ENCODE data around the gene SPTLC1.

SPTLC1 gene

DNA sequence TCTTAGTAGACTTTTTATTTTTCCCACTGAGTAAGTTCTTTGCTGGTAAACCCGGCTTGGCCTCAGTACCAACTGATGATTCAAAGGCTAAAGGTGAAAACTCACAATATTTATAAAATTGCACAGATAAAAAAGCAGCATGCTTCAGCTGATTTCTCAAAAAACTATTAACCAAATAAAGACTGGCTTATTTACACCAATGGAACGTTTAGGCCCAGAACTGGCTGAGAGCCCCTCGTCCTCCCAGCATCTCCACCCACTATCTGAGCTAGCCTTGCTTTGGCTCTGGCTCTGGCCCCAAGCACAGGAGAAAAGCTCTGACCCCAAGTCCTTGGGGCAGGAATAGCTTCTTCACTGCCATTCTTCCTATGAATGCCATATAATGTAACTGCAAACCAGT lies 68.5 kb downstream of the SPTLC1 start:
- H3K4me3 ChIP-seq (ENCODE audit: low read depth, low read length), result no peak overlapping the region
- no peak for DNase-seq (ENCODE audit: low read depth)
- TF ChIP-seq POLR2A (IDR thresholded peaks at IDR 0.05; ENCODE audit: extremely low read depth, insufficient read length), result no peak
- TF ChIP-seq, protein P1, sequence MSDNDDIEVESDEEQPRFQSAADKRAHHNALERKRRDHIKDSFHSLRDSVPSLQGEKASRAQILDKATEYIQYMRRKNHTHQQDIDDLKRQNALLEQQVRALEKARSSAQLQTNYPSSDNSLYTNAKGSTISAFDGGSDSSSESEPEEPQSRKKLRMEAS (IDR thresholded peaks at IDR 0.05; ENCODE audit: low read depth, low read length), result no peak
- TF ChIP-seq, protein P2, sequence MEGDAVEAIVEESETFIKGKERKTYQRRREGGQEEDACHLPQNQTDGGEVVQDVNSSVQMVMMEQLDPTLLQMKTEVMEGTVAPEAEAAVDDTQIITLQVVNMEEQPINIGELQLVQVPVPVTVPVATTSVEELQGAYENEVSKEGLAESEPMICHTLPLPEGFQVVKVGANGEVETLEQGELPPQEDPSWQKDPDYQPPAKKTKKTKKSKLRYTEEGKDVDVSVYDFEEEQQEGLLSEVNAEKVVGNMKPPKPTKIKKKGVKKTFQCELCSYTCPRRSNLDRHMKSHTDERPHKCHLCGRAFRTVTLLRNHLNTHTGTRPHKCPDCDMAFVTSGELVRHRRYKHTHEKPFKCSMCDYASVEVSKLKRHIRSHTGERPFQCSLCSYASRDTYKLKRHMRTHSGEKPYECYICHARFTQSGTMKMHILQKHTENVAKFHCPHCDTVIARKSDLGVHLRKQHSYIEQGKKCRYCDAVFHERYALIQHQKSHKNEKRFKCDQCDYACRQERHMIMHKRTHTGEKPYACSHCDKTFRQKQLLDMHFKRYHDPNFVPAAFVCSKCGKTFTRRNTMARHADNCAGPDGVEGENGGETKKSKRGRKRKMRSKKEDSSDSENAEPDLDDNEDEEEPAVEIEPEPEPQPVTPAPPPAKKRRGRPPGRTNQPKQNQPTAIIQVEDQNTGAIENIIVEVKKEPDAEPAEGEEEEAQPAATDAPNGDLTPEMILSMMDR (IDR thresholded peaks at IDR 0.05; ENCODE audit: low read depth, low read length), result no peak
- TF ChIP-seq MYC (IDR thresholded peaks at IDR 0.05; ENCODE audit: low read depth, low read length), result no peak

DNA sequence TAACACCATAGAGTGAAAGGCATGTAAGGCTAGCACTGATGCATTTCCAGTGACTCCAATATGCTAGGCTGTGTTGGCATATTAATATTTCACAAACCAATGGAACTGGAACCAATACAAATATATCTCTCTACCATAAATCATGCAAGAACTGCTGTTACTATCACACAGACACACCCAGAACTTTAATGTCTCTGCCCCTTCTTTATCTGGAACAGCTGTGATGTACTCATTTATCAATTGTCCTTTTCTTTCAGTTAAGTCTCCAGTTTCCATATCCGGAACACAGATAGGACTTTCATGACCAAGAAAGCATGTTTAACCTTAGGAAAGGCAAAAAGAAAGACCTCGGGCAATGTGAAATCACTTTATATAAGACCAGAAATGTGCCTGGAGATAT lies 70.3 kb downstream of the SPTLC1 start:
- no peak for DNase-seq (ENCODE audit: low read depth)
- H3K4me3 ChIP-seq (ENCODE audit: low read depth, low read length), result no peak overlapping the region
- TF ChIP-seq, protein P1 (IDR thresholded peaks at IDR 0.05; ENCODE audit: low read depth, low read length), result no peak
- TF ChIP-seq, protein P2 (IDR thresholded peaks at IDR 0.05; ENCODE audit: low read depth, low read length), result no peak
- TF ChIP-seq MYC (IDR thresholded peaks at IDR 0.05; ENCODE audit: low read depth, low read length), result no peak
- TF ChIP-seq POLR2A (IDR thresholded peaks at IDR 0.05; ENCODE audit: extremely low read depth, insufficient read length), result no peak

DNA sequence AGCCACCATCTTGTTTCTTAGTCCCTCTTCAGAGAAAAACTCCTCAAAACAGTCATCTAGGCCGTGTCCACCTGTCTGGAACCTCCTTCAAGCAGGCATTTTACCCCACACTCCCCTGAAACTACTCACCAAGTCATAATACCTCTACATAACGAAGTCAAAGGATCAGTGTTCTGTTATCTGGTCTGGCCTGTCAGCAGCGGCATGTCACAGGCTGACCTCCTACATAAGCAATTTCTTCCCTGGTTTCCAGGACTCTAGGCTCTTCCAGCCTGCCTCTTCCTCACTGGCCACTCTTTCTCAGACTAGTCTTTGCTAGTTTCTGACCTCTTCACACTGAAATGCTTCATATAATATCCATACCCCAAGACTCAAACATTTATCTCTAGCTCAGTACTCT lies 72.2 kb downstream of the SPTLC1 start:
- TF ChIP-seq, protein P2 (IDR thresholded peaks at IDR 0.05; ENCODE audit: low read depth, low read length), result no peak
- TF ChIP-seq POLR2A (IDR thresholded peaks at IDR 0.05; ENCODE audit: extremely low read depth, insufficient read length) (no peak), MYC (IDR thresholded peaks at IDR 0.05; ENCODE audit: low read depth, low read length) (no peak)
- TF ChIP-seq, protein P1 (IDR thresholded peaks at IDR 0.05; ENCODE audit: low read depth, low read length), result no peak
- DNase-seq (ENCODE audit: low read depth), result no peak
- no peak overlapping the region for H3K4me3 ChIP-seq (ENCODE audit: low read depth, low read length)

DNA sequence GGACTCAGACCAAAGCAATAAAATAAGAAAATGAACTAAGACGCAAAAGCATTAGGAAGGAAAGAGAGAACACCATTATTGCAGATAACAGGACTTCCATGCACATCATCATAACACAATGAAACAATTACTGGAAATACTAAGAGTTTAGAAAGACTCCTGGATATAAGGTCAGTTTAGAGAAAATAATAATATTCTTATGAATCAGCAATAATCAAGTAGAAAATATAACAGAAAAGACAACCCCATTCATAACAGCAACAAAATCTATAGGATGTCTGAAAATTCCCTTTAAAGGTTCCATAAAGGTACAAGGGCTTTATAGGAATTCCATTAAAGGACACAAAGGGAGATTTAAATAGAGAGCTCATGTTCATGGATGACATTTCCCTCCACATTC lies 73.0 kb downstream of the SPTLC1 start:
- TF ChIP-seq MYC (IDR thresholded peaks at IDR 0.05; ENCODE audit: low read depth, low read length) (no peak), POLR2A (IDR thresholded peaks at IDR 0.05; ENCODE audit: extremely low read depth, insufficient read length) (no peak)
- TF ChIP-seq, protein P1 (IDR thresholded peaks at IDR 0.05; ENCODE audit: low read depth, low read length), result no peak
- TF ChIP-seq, protein P2 (IDR thresholded peaks at IDR 0.05; ENCODE audit: low read depth, low read length), result no peak
- no peak overlapping the region for H3K4me3 ChIP-seq (ENCODE audit: low read depth, low read length)
- no peak for DNase-seq (ENCODE audit: low read depth)

DNA sequence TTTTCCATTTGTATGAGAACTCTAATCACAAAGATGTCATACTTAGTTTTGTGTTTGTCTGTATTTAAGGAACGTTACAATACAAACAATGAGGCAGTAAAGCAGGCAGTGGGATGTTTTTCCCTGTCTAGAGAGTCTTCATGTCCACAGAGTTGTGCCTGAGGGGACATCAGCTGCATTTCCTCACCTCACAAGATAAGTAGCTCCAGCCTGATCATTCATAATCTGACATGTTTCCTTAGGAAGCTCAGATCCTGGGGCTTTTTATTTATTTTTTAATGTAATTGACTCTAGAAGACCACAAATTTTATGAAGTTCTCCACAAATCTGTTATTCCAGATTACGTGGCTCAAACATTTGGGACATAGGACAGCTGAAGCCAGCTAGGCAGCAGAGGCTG lies 78.5 kb downstream of the SPTLC1 start:
- no peak overlapping the region for H3K4me3 ChIP-seq (ENCODE audit: low read depth, low read length)
- DNase-seq (ENCODE audit: low read depth), result no peak
- TF ChIP-seq POLR2A (IDR thresholded peaks at IDR 0.05; ENCODE audit: extremely low read depth, insufficient read length) (no peak), MYC (IDR thresholded peaks at IDR 0.05; ENCODE audit: low read depth, low read length) (no peak)
- TF ChIP-seq, protein P2 (IDR thresholded peaks at IDR 0.05; ENCODE audit: low read depth, low read length), result no peak
- TF ChIP-seq, protein P1 (IDR thresholded peaks at IDR 0.05; ENCODE audit: low read depth, low read length), result no peak

DNA sequence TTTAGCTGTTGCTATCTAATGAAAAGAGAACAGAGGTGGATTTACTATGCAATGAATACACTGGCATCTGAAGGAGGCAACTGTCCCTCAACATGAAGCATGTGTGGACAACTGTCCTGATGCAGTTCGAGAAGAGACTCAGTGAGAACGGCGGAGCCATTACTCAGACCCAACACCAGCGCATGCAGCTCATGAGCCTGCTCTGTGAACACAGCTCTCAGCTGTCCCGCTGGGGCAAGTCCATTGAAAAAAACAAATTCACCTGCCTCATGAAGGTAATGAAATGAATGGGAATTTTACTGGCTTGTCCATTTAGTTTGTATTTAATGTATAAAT lies 78.8 kb downstream of the SPTLC1 start:
- DNase-seq (ENCODE audit: low read depth), result no peak
- H3K4me3 ChIP-seq (ENCODE audit: low read depth, low read length), result no peak overlapping the region
- TF ChIP-seq, protein P1 (IDR thresholded peaks at IDR 0.05; ENCODE audit: low read depth, low read length), result no peak
- TF ChIP-seq MYC (IDR thresholded peaks at IDR 0.05; ENCODE audit: low read depth, low read length) (no peak), POLR2A (IDR thresholded peaks at IDR 0.05; ENCODE audit: extremely low read depth, insufficient read length) (no peak)
- TF ChIP-seq, protein P2 (IDR thresholded peaks at IDR 0.05; ENCODE audit: low read depth, low read length), result no peak

Measured in NB4 (cell line).